Mucosa of descending colon (tissue), 3 donors: ENCODE measurements around the gene SMTNL2. TPM values are rescaled to one million over a fixed set of nuclear protein-coding genes. Genes with fewer than 3 reads are reported as not detected.
"Not testable (repeated sequence)": the region's sequence is repeated elsewhere in the genome, so short reads cannot be mapped to it uniquely, and the experiment has no call there.

Experiments used
- ATAC-seq: fragments of 200-7000 bp; cut with Tn5 transposase; one replicate; pipeline ENCODE4 v1.9.1; 2020; ENCODE audit warnings: mild to moderate bottlenecking, moderate library complexity
- DNase-seq, 3 donors: peaks; one replicate each; pipeline ENCODE4 v3.0.0-alpha.2; 2020
- H3K36me3 ChIP-seq: fragments of 200-600 bp; one replicate; pipeline ENCODE4 v1.8.0; 2021; ENCODE audit warnings: low read depth, mild to moderate bottlenecking
- H3K4me1 ChIP-seq: fragments of 200-600 bp; one replicate; pipeline ENCODE4 v1.8.0; 2021; ENCODE audit warnings: low read depth, mild to moderate bottlenecking
- H3K4me3 ChIP-seq: fragments of 200-600 bp; one replicate; pipeline ENCODE4 v1.8.0; 2021; ENCODE audit warnings: mild to moderate bottlenecking
- H3K9me3 ChIP-seq: fragments of 200-600 bp; one replicate; pipeline ENCODE4 v1.8.0; 2021; ENCODE audit warnings: mild to moderate bottlenecking
- intact Hi-C, 2 donors: fragments of 100-400 bp; cut with DNase I in 1 of 2; cut with micrococcal nuclease in 1 of 2; formaldehyde crosslinking; loops; one replicate each; pipeline versions ENCODE4 v1.11.0 to v1.11.1; 2022; cut with DNase I, micrococcal nuclease
- total RNA-seq, 3 donors: library from RNA; stranded (reverse); fragmentation: NEBNext Ultra II Directional in 2 of 3; extraction: Animal tissue kit (Norgen Biotek cat#: 25700) in 2 of 3; gene quantifications; one replicate each; pipeline versions ENCODE4 v1.2.1 to v1.2.4, GENCODE V29; 2021 to 2023
- TF ChIP-seq, protein P1 (sequence below): fragments of 200-600 bp; IDR thresholded peaks from one replicate; pipeline ENCODE4 v1.8.0; 2022; ENCODE audit warnings: antibody characterized with exemption, mild to moderate bottlenecking
- donor health status: DM: no; HTN: no; CAD: no; lungs with moderate emphysema.
- donor health status: DM: no; HTN: no; CAD: no.
- donor health status: DM: no; HTN: yes; CAD: no.

Gene SMTNL2
- total RNA-seq, 3 donors from 2014 or later: 0.12 to 1.5 (median 1.1) TPM

DNA sequence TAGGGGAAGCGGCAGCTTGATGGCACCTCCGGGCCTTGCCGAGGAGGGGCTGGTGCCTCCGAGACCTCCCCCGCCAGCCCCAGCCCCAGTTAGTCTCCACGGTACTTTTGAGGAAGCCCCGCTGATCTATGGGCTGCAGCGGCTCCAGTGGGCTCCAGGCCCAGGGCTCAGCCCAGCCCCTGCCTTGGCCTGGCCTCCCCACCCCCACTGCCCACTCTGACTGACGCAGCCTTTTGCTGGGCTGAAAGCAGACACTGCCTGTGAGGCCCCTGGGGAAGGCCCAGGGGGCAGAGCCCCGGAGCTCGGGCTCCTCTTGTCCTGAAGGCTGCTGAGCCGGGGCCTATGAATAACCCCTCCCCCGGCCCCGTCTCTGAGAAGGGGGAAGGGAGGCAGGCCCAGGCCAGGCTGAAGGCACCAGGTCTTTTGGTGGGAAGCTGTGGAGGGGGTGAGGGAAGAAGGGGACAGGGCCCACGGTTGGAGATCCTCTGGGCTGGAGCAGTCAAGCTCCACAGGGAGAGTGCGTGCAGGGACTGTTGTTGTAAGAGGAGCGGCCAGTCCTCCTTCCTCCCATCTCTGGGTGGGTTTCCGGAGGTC, 7.5 kb upstream of the SMTNL2 start:
- Histone ChIP-seq H3K9me3 (no peaks in the 10 kb centered on the region), H3K4me3 (no peak overlapping the region), H3K4me1 (no peaks in the 10 kb centered on the region), H3K36me3 (no peaks in the 10 kb centered on the region)
- ATAC-seq: no peak
- TF ChIP-seq, protein P1, sequence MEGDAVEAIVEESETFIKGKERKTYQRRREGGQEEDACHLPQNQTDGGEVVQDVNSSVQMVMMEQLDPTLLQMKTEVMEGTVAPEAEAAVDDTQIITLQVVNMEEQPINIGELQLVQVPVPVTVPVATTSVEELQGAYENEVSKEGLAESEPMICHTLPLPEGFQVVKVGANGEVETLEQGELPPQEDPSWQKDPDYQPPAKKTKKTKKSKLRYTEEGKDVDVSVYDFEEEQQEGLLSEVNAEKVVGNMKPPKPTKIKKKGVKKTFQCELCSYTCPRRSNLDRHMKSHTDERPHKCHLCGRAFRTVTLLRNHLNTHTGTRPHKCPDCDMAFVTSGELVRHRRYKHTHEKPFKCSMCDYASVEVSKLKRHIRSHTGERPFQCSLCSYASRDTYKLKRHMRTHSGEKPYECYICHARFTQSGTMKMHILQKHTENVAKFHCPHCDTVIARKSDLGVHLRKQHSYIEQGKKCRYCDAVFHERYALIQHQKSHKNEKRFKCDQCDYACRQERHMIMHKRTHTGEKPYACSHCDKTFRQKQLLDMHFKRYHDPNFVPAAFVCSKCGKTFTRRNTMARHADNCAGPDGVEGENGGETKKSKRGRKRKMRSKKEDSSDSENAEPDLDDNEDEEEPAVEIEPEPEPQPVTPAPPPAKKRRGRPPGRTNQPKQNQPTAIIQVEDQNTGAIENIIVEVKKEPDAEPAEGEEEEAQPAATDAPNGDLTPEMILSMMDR: no peak
- intact Hi-C loops: no loop called here
- peak in 1 of 3 donors; percentile 40 for DNase-seq

DNA sequence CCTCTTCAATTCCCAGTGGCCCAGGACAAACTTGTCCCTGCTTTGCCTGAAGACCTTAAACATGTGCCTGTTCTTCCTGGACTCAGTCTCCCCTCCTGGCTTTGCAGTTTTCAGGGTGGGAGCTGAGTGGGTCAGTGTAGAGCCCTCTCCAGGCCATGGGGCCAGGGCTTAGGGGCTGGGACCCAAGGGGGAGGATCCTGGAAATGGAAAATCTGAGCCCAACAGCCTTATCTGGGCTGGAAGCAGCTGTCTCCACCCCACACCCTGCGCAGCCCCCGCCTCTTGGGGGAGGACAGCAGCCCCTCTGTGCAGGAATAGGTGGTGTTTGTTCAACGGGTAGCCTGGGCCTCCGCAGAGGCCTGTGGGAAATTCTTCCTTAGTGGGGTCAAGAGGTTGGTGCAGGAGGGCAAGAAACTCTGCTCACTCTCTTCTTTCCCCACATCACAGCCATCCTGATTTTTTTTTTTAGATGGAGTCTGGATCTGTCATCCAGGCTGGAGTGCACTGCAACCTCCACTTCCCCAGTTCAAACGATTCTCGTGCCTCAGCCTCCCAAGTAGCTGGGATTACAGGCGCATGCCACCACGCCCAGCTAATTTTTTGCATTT, 6.8 kb upstream of the SMTNL2 start:
- ATAC-seq (no peak), DNase-seq (no peak)
- Histone ChIP-seq H3K4me1 (no peaks in the 10 kb centered on the region), H3K4me3 (no peak overlapping the region), H3K9me3 (no peaks in the 10 kb centered on the region), H3K36me3 (no peaks in the 10 kb centered on the region)
- intact Hi-C loops: no loop called here
- TF ChIP-seq, protein P1: no peak

DNA sequence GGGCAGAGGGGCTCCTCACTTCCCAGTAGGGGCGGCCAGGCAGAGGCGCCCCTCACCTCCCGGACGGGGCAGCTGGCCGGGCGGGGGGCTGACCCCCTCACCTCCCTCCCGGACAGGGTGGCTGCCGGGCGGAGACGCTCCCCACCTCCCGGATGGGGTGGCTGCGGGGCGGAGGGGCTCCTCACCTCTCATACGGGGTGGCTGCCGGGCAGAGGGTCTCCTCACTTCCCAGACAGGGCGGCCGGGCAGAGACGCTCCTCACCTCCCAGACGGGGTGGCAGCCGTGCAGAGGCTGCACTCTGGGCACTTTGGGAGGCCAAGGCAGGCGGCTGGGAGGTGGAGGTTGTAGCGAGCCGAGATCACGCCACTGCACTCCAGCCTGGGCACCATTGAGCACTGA, 6.0 kb upstream of the SMTNL2 start:
- DNase-seq, H3K4me1 ChIP-seq, ATAC-seq, H3K36me3 ChIP-seq, intact Hi-C loops, H3K4me3 ChIP-seq, H3K9me3 ChIP-seq: not testable (repeated sequence)

DNA sequence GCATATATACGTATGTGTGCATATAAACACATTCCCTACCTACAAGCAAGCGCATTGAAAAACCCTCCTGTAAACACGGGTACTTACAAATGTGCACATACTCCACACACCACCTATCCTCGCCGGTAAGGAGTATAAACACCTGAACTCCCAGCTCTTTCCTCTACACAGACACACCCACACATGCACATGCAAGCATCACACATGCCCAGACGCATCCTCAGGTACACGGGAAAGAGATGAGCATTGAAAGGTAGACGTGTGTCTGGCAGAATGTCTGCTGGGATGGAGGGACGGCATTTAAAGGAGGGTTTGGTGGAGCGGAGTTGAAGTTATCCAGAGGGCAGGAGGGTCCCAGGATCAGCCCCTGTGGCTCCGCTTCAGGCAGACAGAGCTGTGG, 4.7 kb upstream of the SMTNL2 start:
- Histone ChIP-seq H3K36me3 (no peaks in the 10 kb centered on the region), H3K4me1 (peaks cover 7% of the 10 kb centered on the region), H3K4me3 (no peak overlapping the region), H3K9me3 (no peaks in the 10 kb centered on the region)
- TF ChIP-seq, protein P1: no peak
- DNase-seq: no peak
- no peak for ATAC-seq
- intact Hi-C loops: no loop called here

DNA sequence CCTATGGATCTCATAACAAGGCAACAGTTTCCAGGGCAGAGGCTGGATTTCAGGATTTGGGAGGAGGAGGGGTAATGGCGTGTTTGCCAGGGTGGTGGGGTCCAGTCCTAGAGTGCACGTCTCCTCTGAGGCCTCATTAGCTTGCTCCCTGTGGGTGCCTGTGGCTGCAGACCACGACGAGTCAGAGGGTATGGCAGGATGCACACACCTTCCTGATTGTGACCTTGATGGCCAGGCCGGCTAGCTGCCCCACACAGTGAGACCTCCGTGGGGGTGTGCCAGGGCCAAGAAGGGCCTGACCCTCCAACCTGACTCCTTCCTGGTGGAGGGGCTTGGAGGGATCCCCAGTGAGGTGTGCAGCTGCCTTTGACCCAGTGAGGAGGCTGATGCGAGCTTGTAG, 4.0 kb upstream of the SMTNL2 start:
- H3K36me3 ChIP-seq: no peaks in the 10 kb centered on the region
- H3K9me3 ChIP-seq: no peaks in the 10 kb centered on the region
- TF ChIP-seq, protein P1: no peak
- ATAC-seq (no peak), DNase-seq (no peak)
- peaks cover 10% of the 10 kb centered on the region for H3K4me1 ChIP-seq
- intact Hi-C loops: no loop called here
- H3K4me3 ChIP-seq: no peak overlapping the region

DNA sequence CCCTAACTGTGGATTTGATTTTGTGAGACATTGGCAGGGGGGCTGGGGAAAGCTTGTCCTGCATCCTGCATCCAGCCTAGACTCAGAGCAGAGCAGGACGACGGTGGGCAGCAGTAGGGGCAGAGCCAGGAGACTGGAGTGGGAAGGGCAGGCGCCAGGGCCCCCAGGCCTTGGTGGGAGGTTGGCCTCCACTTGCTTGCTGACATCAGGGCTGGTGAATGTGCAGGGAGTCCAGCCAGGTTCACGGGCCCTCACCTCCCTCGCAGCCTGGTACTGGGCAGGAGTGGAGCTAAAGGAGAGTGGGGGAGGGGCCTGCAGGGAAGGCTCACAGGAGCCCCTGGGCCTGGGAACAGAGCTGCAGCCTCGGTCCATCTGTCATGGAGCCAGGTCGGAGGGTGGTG, 2.2 kb upstream of the SMTNL2 start:
- ATAC-seq: no peak
- intact Hi-C loops: no loop called here

More for the DNA sequence above, 2.2 kb upstream of the SMTNL2 start:
- TF ChIP-seq, protein P1: no peak
- Histone ChIP-seq H3K4me3 (no peak overlapping the region), H3K36me3 (no peaks in the 10 kb centered on the region), H3K4me1 (peaks cover 10% of the 10 kb centered on the region), H3K9me3 (no peaks in the 10 kb centered on the region)
- DNase-seq: no peak
